NCI-H82 (cell line): ENCODE results near the gene DNAJC3.
"Not testable (repeated sequence)": the region's sequence is repeated elsewhere in the genome, so short reads cannot be mapped to it uniquely, and the experiment has no call there.

Source experiments
- DNase-seq: peaks from one replicate; lab custom pipeline; 2025; lab: John Stamatoyannopoulos, UW

DNAJC3 gene

DNA sequence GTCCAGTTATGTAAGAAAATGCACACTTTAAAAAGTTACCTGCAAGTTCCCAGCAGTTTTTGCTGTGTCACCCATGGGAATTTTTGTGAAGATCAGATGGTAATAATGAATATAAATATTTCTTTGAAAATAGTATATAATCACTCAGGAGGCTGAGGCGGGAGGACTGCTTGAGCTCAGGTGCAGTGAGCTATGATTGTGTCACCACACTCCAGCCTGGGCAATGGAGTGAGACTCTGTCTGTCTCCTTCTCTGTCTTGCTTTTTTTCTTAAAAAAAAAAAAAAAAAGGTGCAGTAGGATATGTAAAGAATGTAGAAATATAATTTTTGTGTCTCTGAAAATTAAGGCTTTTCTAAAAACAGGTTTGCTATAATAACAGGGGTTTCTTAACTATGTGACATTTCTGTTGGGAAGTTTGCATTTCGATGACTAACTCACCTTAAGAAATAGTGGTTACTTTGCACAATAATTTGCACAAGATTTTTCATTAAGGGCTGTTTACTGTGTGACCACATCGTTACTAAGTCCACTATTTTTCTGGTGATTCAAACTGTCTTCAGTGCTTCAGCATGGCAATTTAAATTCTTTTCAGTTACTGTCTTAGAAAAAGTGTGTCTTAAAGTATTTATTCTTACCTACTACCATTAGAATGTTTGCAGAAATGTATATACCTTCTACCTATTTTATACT lies 37.3 kb downstream of the DNAJC3 start:
- no peak for DNase-seq

DNA sequence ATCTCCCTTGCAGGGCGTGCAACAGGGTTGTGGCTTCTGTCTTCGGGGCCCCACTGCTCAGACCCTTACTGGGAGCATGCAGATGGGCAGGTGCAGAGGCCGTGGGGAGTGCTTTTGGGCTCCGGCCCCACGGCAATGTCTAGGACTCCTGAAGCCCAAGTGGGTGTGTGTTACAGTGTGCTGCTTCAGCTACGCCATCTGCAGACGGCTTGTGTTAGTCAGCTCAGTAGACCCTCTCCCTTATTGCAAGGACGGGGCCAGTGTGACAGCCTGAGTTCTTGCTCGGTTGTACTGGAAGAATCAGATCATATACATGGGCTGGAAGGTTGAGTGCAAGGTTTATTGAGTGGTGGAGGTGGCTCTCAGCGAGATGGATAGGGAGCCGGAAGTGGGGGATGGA lies 39.3 kb downstream of the DNAJC3 start:
- no peak for DNase-seq

- no peak for DNase-seq
These were observed 45.3 kb downstream of the DNAJC3 start for GRCh38 chr13:95722241-95722640.

DNA sequence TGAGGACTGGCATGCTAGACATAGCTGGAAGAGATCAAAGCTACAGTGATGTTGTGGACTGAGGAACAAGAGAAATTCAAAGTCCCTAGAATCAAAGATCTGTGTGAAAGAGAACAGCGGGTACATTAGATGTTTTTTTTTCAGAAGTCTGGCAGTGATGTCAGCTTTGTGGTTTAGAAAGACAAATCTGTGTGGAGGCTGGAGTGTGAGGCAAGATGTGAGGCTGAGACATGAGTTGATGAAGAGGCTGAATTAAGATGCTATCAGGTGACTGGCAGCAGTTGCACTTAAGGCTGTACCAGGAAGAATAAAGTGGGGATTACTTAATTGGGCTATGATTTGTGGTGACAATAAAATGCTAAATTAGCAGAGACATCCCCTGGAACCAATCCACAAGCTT lies 46.5 kb downstream of the DNAJC3 start:
- DNase-seq = no peak

- no peak for DNase-seq
These were observed 47.3 kb downstream of the DNAJC3 start for GRCh38 chr13:95724252-95724651.

DNA sequence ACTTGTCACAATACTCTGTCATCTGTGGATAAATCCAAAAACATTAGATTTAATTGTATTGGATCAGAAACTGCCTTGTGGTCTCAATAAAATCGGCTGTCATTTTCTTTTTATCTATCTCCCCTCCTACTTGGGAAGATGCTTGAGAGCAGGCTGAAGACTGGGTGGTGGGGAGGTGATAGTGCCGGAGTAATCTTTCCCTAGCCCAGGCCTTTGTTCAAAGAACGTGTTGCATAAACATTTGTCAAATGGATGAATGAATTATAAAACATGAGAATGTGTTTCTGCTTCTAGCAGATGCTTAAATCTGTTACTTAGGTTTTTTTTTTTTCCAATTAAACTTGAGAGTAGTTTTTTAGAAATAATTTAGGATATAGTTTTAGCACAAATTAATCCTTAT lies 49.9 kb downstream of the DNAJC3 start:
- no peak for DNase-seq

DNA sequence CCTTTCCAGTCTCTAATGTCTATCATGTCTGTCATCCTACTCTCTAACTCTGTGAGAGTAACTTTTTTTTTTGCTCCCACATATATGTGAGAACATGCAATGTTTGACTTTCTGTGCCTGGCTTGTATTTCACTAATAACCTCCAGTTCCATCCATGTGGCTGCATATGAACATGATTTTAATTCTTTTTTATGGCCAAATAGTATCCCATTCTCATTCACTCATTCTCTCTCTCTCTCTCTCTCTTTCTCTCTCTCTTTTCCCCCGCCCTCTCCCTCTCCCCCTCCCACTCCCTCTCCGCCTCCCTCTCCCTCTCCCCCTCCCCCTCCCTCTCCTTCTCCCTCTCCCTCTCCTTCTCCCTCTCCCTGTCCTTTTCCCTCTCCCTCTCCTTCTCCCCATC lies 52.0 kb downstream of the DNAJC3 start:
- no peak for DNase-seq

GRCh38 chr13:95734124-95734523 lies 57.2 kb downstream of the DNAJC3 start:
- DNase-seq = no peak

DNA sequence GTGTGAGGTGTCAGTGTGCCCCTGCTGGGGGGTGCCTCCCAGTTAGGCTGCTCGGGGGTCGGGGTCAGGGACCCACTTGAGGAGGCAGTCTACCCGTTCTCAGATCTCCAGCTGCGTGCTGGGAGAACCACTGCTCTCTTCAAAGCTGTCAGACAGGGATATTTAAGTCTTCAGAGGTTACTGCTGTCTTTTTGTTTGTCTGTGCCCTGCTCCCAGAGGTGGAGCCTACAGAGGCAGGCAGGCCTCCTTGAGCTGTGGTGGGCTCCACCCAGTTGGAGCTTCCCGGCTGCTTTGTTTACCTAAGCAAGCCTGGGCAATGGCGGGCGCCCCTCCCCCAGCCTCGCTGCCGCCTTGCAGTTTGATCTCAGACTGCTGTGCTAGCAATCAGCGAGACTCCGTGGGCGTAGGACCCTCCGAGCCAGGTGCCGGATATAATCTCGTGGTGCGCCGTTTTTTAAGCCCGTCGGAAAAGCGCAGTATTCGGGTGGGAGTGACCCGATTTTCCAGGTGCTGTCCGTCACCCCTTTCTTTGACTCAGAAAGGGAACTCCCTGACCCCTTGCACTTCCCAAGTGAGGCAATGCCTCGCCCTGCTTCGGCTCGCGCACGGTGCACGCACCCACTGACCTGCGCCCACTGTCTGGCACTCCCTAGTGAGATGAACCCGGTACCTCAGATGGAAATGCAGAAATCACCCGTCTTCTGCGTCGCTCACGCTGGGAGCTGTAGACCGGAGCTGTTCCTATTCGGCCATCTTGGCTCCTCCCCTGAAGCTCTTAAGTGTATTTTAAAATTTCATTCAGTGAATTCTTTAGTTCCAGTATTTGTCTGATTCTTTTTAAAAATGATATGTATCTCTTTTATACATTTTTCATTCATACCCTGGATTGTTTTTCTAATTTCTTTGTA lies 63.4 kb downstream of the DNAJC3 start:
- not testable (repeated sequence) for DNase-seq

DNA sequence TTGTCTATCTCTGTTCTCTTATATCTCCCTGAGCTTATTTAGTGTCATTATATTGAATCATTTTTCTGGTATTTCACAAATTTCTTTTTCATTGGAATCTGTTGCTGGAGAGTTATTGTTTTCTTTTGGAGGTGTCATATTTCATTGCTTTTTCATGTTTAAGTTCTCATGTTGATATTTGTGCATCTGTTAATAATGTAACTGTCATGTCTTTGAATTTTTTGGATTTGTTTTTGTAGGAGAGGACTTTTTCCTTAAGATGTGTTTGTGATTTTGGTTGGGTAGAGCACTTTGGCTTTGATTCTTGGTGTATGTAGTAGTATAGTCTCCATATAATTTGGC lies 64.0 kb downstream of the DNAJC3 start:
- no peak for DNase-seq

DNA sequence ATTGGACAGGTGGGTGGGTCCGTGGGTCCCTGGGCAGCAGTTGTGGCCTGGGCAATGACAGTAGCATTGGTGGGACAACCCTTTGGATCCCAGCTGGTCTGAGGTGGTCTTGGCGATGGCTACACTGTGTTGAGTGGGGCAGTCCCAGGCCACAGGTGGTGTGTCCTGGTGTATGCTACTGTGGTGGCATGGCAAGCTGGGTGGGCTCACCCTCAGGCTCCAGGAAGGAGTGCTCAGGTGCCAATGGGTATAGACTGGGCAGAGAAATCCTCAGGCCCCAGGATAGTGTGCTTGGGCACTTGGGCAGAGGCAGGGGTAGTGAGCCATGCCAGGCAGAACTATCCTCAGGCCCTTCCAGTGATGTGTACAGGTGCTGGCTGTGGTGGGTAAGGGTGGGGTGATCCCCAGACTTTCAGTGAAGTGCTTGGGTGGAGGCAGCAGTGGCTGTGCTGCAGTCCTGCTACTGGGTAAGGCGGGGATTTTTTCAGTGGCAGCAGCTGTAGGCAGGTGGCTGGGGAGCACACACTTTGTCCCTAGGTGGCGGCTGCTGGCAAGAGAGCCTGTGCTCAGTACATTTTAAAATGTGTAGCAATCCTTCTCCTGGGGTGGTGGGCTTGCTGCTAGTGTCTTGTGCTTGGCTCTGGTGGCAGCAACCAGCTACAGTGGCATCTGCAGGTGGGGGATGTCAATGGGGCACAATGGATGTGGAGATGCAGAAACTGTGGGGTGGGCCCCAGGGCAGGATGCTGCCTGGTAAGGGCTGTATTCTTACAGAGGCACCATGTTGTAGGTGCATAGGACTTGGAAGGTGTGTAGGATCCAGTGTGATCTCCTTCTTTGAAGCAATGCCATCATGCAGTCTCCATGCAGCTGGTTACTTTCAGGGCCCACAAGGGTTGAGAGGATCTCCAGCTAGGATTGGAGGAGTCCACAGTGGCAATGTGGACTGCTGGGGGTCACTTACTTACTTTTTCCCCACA lies 64.9 kb downstream of the DNAJC3 start:
- no peak for DNase-seq

GRCh38 chr13:95743192-95743591 lies 66.3 kb downstream of the DNAJC3 start:
- DNase-seq = no peak

GRCh38 chr13:95745289-95745688 lies 68.3 kb downstream of the DNAJC3 start:
- DNase-seq = peak; percentile 30

- DNase-seq = peak; percentile 61
These were observed 68.8 kb downstream of the DNAJC3 start for GRCh38 chr13:95745752-95746151.

- no peak for DNase-seq
These were observed 72.6 kb downstream of the DNAJC3 start for GRCh38 chr13:95749545-95749944.

DNA sequence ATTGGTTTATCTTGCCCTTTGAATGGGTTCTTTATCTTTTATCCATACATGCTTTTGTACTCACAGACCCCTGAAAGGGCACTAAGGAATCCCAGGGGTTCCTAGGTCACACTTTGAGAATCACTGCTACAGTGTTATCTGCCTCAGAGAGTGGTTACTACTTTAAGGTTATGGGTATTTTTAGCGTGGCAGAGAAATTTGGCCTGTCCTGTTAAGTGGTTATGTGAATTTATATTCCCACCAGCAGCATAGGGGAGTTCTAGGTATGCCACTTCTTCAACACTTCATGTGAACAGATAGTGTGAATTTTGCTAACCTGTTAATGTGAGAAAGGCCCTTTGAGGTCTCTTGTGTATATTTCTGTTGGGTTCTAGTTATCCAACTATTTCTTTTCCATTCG lies 75.7 kb downstream of the DNAJC3 start:
- DNase-seq = no peak

DNA sequence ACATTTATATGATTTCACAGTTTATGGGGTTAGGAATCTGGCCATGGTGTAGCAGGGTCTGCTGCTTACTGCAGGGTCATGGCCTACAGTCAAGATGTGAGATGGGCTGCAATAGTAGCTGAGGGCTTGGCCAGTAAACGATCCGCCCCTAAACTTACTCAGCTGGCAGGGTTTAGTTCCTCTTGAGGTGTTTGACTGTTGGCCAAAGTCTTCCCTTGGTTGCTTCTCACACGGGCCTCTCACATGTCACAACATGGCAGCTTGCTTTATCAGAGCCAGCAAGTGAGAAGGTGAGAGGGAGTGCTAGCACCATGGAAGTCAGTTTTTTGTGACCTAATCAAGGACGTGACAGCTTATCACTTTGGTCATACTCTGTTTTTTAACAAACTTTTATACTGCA lies 77.1 kb downstream of the DNAJC3 start:
- DNase-seq = no peak

GRCh38 chr13:95756072-95756471 lies 79.1 kb downstream of the DNAJC3 start:
- no peak for DNase-seq

DNA sequence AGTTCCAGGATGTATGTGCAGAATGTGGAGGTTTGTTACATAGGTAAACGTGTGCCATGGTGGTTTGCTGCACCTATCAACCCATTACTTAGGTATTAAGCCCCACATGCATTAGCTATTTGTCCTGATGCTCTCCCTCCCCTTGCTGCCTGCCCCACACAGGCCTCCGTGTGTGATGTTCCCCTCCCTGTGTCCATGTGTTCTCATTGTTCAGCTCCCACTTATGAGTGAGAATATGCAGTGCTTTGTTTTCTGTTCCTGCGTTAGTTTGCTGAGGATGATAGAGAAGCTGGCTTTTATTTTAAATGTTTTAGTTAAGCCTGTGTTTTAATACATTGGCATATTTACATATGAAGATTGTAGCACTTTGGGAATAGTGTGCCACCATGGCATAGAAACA lies 85.7 kb downstream of the DNAJC3 start:
- DNase-seq = not testable (repeated sequence)

DNA sequence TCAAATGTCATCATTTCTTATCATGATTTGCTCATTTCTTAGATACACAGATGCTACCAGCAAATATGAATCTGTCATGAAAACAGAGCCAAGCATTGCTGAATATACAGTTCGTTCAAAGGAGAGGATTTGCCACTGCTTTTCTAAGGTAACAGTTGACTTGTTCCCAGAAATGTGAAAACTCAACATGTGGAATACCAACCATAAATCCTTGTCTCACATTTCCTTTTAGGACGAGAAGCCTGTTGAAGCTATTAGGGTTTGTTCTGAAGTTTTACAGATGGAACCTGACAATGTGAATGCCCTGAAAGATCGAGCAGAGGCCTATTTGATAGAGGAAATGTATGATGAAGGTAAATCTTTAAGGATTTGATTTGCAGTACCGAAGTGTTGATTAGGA lies 86.7 kb downstream of the DNAJC3 start:
- no peak for DNase-seq

DNA sequence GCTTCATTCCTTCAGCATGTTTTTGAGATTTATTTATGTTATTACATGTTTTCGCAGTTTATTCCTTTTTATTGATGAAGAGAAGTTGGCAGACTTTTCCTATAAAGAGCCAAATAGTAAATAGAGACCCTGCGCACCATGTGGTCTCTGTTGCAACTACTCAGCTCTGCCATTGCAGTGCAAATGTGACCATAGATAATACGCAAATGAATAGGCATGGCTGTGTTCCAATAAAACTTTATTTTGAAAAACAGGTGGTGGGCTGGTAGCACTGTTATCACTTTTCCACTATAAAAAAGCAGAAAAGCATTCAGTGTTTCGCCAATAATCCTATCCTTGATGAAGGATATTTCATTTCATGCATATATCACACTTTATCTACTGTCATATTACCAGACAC lies 95.0 kb downstream of the DNAJC3 start:
- no peak for DNase-seq

GRCh38 chr13:95779522-95779921 lies 102.6 kb downstream of the DNAJC3 start:
- no peak for DNase-seq
